Right lobe of liver (tissue), 6 donors: Measurements from ENCODE around the gene STX8. TPM values are rescaled to one million over a fixed set of nuclear protein-coding genes. Genes with fewer than 3 reads are reported as not detected.

Experiments used
- ATAC-seq, 4 donors: fragments of 200-7000 bp; cut with Tn5 transposase; one replicate each; pipeline ENCODE4 v1.9.1; 2020; ENCODE audit warnings: mild to moderate bottlenecking in 4 of 4, moderate library complexity in 4 of 4
- DNase-seq, 3 donors: peaks; one replicate each; pipeline ENCODE4 v3.0.0-alpha.2; 2020
- H3K27ac ChIP-seq, 3 donors: fragments of 200-600 bp; one replicate each; pipeline ENCODE4 v1.8.0; 2022
- H3K27me3 ChIP-seq, 2 donors: fragments of 200-600 bp; one replicate each; pipeline ENCODE4 v1.8.0; 2022
- H3K36me3 ChIP-seq, 4 donors: fragments of 200-600 bp; sonication (generic) in 1 of 4; one replicate each; pipeline versions ENCODE4 v1.5.1 to v1.8.0; 2017 to 2022; ENCODE audit warnings: control low read depth in 1 of 4
- H3K4me1 ChIP-seq, 4 donors: fragments of 200-600 bp; sonication (generic) in 1 of 4; one replicate each; pipeline versions ENCODE4 v1.5.1 to v1.8.0; 2017 to 2022; ENCODE audit warnings: control low read depth in 1 of 4
- H3K4me3 ChIP-seq, 3 donors: fragments of 200-600 bp; one replicate each; pipeline ENCODE4 v1.8.0; 2022
- H3K9me3 ChIP-seq, 4 donors: fragments of 200-600 bp; sonication (generic) in 1 of 4; one replicate each; pipeline versions ENCODE4 v1.5.1 to v1.8.0; 2017 to 2022; ENCODE audit warnings: control low read depth in 1 of 4
- POLR2A ChIP-seq: fragments of 450-650 bp; IDR thresholded peaks from one replicate; pipeline ENCODE4 v1.6.1; 2017; ENCODE audit warnings: antibody characterized with exemption, mild to moderate bottlenecking
- WGBS: methylation state at CpG from one replicate; pipeline ENCODE4 v1.1.6; 2018; ENCODE audit warnings: low coverage, low lambda C conversion rate; ENCODE audit not compliant: insufficient coverage; ENCODE audit errors: missing lambda C conversion rate; 5-methylcytosine and 5-hydroxymethylcytosine counted together
- intact Hi-C, 2 donors: fragments of 100-400 bp; cut with DNase I; formaldehyde crosslinking; loops; one replicate each; pipeline versions ENCODE4 v1.11.2 to v1.14.1; 2022
- total RNA-seq, 6 experiments: library from RNA; depleted of rRNA in 2 of 6; stranded (reverse); fragments of >200 nt in 2 of 6; fragmentation: NEBNext Ultra II Directional in 3 of 6; extraction: Animal tissue kit (Norgen Biotek cat#: 25700) in 3 of 6; gene quantifications; one replicate each; pipeline versions ENCODE4 v1.1.0 to v1.2.4, GENCODE V29; 2016 to 2023
- TF ChIP-seq, protein P1 (sequence below), 4 donors: fragments of 200-600 bp in 3 of 4; fragments of 450-650 bp in 1 of 4; IDR thresholded peaks; one replicate each; pipeline versions ENCODE4 v1.5.1 to v1.8.0; 2016 to 2022; ENCODE audit warnings: antibody characterized with exemption in 4 of 4, mild to moderate bottlenecking in 2 of 4
- donor health status: DM: no; HTN: yes; CAD: no.
- donor health status: DM: no; HTN: no; CAD: no.
- donor health status: DM: no; HTN: no; CAD: no.
- donor health status: DM: no; HTN: yes; CAD: no.
- donor health status: DM: no; HTN: yes; CAD: no.

STX8 gene
- total RNA-seq, 6 experiments from 2014 or later = 20.6 to 35.3 (median 27.7) TPM

DNA sequence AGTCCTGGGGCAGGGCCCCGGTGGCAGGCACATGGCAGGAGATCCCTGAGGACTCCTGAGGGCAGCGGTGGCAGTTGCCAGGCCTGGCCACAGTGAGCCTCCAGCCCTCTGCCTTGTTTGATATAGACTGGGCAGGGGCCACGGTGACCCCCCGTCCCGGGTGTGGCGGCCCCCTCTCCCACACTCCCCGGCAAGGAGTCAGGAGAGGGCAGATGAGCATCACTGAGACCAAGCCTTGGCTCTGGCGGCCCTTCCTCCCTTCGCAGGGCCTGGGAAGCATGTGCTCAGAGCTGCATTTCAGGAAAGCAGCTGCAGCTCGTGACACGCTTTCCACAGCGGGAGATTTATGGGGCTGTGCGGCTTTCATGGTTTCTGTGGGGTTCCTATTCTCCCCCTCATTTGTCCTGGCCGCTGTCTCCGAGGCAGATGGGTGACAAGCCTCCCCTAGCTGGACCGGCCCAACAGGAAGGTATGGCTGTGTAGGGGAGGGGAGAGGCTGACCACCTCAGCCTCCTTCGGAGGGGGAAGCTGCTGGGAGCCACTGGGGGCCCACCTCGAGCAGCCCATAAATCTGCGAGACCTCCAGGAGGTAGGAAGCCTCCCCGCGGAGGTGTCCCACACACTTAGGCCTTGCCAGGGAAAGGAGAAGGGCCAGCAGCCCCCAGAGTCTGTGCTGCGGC lies 342.9 kb downstream of the STX8 start:
- ATAC-seq (no peak), DNase-seq (peak in 2 of 3 donors; percentile 20 to 29)
- no peaks in the 10 kb centered on the region for H3K9me3 ChIP-seq
- WGBS = 86% methylated on average over 1 of the region's 22 CpGs
- no peak overlapping the region for H3K27ac ChIP-seq
- TF ChIP-seq, protein P1, sequence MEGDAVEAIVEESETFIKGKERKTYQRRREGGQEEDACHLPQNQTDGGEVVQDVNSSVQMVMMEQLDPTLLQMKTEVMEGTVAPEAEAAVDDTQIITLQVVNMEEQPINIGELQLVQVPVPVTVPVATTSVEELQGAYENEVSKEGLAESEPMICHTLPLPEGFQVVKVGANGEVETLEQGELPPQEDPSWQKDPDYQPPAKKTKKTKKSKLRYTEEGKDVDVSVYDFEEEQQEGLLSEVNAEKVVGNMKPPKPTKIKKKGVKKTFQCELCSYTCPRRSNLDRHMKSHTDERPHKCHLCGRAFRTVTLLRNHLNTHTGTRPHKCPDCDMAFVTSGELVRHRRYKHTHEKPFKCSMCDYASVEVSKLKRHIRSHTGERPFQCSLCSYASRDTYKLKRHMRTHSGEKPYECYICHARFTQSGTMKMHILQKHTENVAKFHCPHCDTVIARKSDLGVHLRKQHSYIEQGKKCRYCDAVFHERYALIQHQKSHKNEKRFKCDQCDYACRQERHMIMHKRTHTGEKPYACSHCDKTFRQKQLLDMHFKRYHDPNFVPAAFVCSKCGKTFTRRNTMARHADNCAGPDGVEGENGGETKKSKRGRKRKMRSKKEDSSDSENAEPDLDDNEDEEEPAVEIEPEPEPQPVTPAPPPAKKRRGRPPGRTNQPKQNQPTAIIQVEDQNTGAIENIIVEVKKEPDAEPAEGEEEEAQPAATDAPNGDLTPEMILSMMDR (IDR thresholded peaks at IDR 0.05) = no peak
- TF ChIP-seq POLR2A = no peak
- no peaks in the 10 kb centered on the region for H3K36me3 ChIP-seq
- intact Hi-C loops = no loop called here
- no peaks in the 10 kb centered on the region for H3K4me1 ChIP-seq
- H3K27me3 ChIP-seq = no peaks in the 10 kb centered on the region
- H3K4me3 ChIP-seq = no peak overlapping the region

DNA sequence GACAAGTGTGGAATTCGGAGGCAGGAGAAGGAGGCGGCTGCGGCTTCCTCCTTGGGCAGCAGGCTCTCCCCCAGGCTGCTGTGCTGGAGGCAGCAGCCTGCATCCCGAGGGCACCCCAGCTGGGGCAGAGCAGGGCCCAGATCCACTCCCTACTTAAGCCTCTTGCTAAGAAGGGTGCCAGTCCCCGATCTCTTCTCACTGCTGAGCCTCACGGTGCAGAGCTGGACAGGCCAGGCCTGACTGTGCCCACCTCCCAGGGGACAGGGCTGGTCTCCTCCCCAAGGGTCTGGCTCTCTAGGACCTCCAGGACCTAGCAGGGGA lies 343.5 kb downstream of the STX8 start:
- Histone ChIP-seq H3K4me3 (no peak overlapping the region), H3K9me3 (no peaks in the 10 kb centered on the region), H3K27ac (no peak overlapping the region), H3K4me1 (no peaks in the 10 kb centered on the region), H3K36me3 (no peaks in the 10 kb centered on the region), H3K27me3 (no peaks in the 10 kb centered on the region)
- intact Hi-C loops = no loop called here
- DNase-seq (no peak), ATAC-seq (no peak)
- TF ChIP-seq, protein P1 (IDR thresholded peaks at IDR 0.05) = no peak
- no CpG with 5 or more reads among the region's 6 CpGs for WGBS

DNA sequence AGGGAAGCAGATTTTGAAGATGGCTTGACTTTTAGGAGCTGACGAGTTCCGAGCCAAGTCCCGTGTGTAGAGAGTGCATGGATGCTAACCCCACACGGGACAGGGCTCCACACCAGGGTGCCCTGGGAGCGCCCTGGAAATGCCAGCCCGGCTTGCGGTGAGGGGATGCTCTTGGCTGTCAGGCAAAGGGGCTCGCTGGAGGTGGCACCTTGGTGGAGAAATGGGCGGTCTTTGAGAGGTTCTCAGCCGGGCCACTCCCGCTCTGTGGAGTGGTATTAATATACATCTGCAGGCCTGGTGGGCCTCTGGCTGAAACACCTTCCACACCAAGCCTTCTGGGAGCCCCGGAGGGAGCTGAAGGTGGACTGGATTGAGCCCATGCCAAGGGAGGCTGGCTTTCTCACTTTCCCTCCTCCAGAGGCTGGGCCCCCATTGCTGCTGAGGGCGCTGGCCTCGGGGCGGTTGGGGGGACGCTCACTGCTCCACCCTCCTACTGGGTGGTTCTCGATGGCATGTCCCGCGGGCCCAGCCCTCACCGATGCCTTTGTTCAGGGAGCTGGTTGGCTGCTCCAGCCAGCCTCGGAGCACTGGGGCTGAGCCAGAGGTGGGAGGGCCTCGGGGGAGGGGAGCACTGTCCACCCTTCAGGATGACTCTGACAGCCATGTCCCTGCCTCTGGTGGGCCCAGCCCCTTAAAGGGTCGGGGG lies 344.0 kb downstream of the STX8 start:
- ATAC-seq (no peak), DNase-seq (peak in 2 of 3 donors; percentile 14 to 51)
- WGBS = 88% methylated on average over 8 of the region's 23 CpGs
- no peaks in the 10 kb centered on the region for H3K36me3 ChIP-seq
- H3K27me3 ChIP-seq = no peaks in the 10 kb centered on the region
- no peak overlapping the region for H3K4me3 ChIP-seq
- H3K27ac ChIP-seq = no peak overlapping the region
- no peaks in the 10 kb centered on the region for H3K9me3 ChIP-seq
- intact Hi-C loops = no loop called here
- TF ChIP-seq, protein P1 (IDR thresholded peaks at IDR 0.05) = no peak
- TF ChIP-seq POLR2A = no peak
- H3K4me1 ChIP-seq = no peaks in the 10 kb centered on the region

DNA sequence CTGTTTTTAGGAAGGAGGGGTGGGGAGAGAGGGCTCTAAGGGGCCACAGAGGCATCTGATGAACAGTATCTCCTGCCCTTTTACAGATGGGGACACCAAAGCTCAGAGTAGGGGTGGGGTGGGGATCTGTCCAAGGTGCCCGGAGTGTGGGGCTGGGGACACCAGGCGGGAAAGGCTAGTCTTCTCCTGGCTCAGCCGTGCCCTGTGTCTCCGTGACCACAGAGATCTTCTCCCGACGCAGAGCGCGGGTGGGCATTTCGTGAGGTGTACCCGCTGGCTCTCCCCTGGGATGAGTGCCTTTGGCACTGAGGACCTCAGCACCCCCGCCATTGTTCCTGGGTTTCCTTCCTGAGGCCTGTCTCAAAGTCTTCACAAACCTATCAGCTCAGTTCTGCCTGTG lies 344.8 kb downstream of the STX8 start:
- Histone ChIP-seq H3K9me3 (no peaks in the 10 kb centered on the region), H3K27ac (no peak overlapping the region), H3K36me3 (no peaks in the 10 kb centered on the region), H3K4me1 (no peaks in the 10 kb centered on the region), H3K4me3 (no peak overlapping the region), H3K27me3 (no peaks in the 10 kb centered on the region)
- ATAC-seq = no peak
- TF ChIP-seq, protein P1 (IDR thresholded peaks at IDR 0.05) = no peak
- TF ChIP-seq POLR2A = no peak
- WGBS = no CpG with 5 or more reads among the region's 11 CpGs
- intact Hi-C loops = no loop called here
- peak in 2 of 3 donors; percentile 14 to 43 for DNase-seq
